Measurements from ENCODE around the gene MRPL38. TPM values are rescaled to one million over a fixed set of nuclear protein-coding genes. Genes with fewer than 3 reads are reported as not detected.

The MRPL38 gene
- total RNA-seq, 2 experiments from 2014 or later = 112 to 198 TPM

- POLR2A ChIA-PET = interaction anchor here (1.1 kb wide), 1 partner anchor 51 kb away, joined by 3 read pairs; no protein-coding TSS in a partner anchor
- no TSS peak for BruUV-seq (replicated peaks)
- H4K20me1 ChIP-seq (ENCODE audit: insufficient read depth, low read length) = no peaks in the 10 kb centered on the region
- TF ChIP-seq CTCF (conservative IDR thresholded peaks at IDR 0.05; ENCODE audit: low read length) (no peak), EZH2phosphoT487 (IDR thresholded peaks at IDR 0.05; ENCODE audit: borderline replicate concordance, low read depth, low read length) (no peak)
- H3K4me3 ChIP-seq (ENCODE audit: low read depth, low read length, poor library complexity, severe bottlenecking) = no peak overlapping the region
- H3K4me2 ChIP-seq (ENCODE audit: low read length) = no peak overlapping the region
- H3K4me1 ChIP-seq (ENCODE audit: insufficient read depth, low read length, poor library complexity, severe bottlenecking) = peaks cover 35% of the 10 kb centered on the region
- no peak overlapping the region for H3K27ac ChIP-seq (ENCODE audit: low read depth, low read length, poor library complexity, severe bottlenecking)
- H3K9me2 ChIP-seq (ENCODE audit: insufficient read depth, low read length) = no peaks in the 10 kb centered on the region
- CTCF ChIA-PET (ENCODE audit: unreplicated experiment) = no interaction called here
- H3K36me3 ChIP-seq (ENCODE audit: insufficient read depth, low read length) = peaks cover 62% of the 10 kb centered on the region
- intact Hi-C loops (cut with micrococcal nuclease; ENCODE audit: unreplicated experiment) = no loop called here
- no peaks in the 10 kb centered on the region for H3K9me3 ChIP-seq (ENCODE audit: low read length)
- DNase-seq (ENCODE audit: low spot score) = no peak
- H2AFZ ChIP-seq (ENCODE audit: low read length) = no peak overlapping the region
- peaks cover 31% of the 10 kb centered on the region for H3K79me2 ChIP-seq (ENCODE audit: insufficient read depth, low read depth, low read length)
Observed at GRCh38 chr17:75899353-75899752, 5.3 kb downstream of the MRPL38 start.

GRCh38 chr17:75898791-75899190 is 5.9 kb downstream of the MRPL38 start:
- Histone ChIP-seq H3K4me1 (ENCODE audit: insufficient read depth, low read length, poor library complexity, severe bottlenecking) (peaks cover 33% of the 10 kb centered on the region), H3K4me2 (ENCODE audit: low read length) (no peak overlapping the region), H3K9me3 (ENCODE audit: low read length) (no peaks in the 10 kb centered on the region), H2AFZ (ENCODE audit: low read length) (no peak overlapping the region), H3K79me2 (ENCODE audit: insufficient read depth, low read depth, low read length) (peaks cover 29% of the 10 kb centered on the region), H3K4me3 (ENCODE audit: low read depth, low read length, poor library complexity, severe bottlenecking) (no peak overlapping the region), H3K27ac (ENCODE audit: low read depth, low read length, poor library complexity, severe bottlenecking) (no peak overlapping the region), H3K36me3 (ENCODE audit: insufficient read depth, low read length) (peaks cover 62% of the 10 kb centered on the region), H4K20me1 (ENCODE audit: insufficient read depth, low read length) (no peaks in the 10 kb centered on the region), H3K9me2 (ENCODE audit: insufficient read depth, low read length) (no peaks in the 10 kb centered on the region)
- no peak for DNase-seq (ENCODE audit: low spot score)
- TF ChIP-seq EZH2phosphoT487 (IDR thresholded peaks at IDR 0.05; ENCODE audit: borderline replicate concordance, low read depth, low read length) = no peak
- no peak for TF ChIP-seq CTCF (conservative IDR thresholded peaks at IDR 0.05; ENCODE audit: low read length)
- BruUV-seq (replicated peaks) = TSS peak; percentile 35
- intact Hi-C loops (cut with micrococcal nuclease; ENCODE audit: unreplicated experiment) = no loop called here
- ChIA-PET CTCF (ENCODE audit: unreplicated experiment) (no interaction called here), POLR2A (interaction anchor here (1.1 to 1.3 kb wide), 2 partner anchors 10 to 52 kb away, joined by 3 read pairs; no protein-coding TSS in a partner anchor)

- Histone ChIP-seq H3K4me1 (ENCODE audit: insufficient read depth, low read length, poor library complexity, severe bottlenecking) (peaks cover 25% of the 10 kb centered on the region), H4K20me1 (ENCODE audit: insufficient read depth, low read length) (no peaks in the 10 kb centered on the region), H3K79me2 (ENCODE audit: insufficient read depth, low read depth, low read length) (peaks cover 22% of the 10 kb centered on the region), H3K27ac (ENCODE audit: low read depth, low read length, poor library complexity, severe bottlenecking) (no peak overlapping the region), H3K9me2 (ENCODE audit: insufficient read depth, low read length) (no peaks in the 10 kb centered on the region), H3K4me2 (ENCODE audit: low read length) (no peak overlapping the region), H2AFZ (ENCODE audit: low read length) (no peak overlapping the region), H3K4me3 (ENCODE audit: low read depth, low read length, poor library complexity, severe bottlenecking) (no peak overlapping the region), H3K9me3 (ENCODE audit: low read length) (no peaks in the 10 kb centered on the region), H3K36me3 (ENCODE audit: insufficient read depth, low read length) (peaks cover 59% of the 10 kb centered on the region)
- TF ChIP-seq CTCF (conservative IDR thresholded peaks at IDR 0.05; ENCODE audit: low read length) (no peak), EZH2phosphoT487 (IDR thresholded peaks at IDR 0.05; ENCODE audit: borderline replicate concordance, low read depth, low read length) (no peak)
- DNase-seq (ENCODE audit: low spot score) = no peak
- CTCF ChIA-PET (ENCODE audit: unreplicated experiment) = no interaction called here
- no TSS peak for BruUV-seq (replicated peaks)
- POLR2A ChIA-PET = interaction anchor here (0.5 to 1.3 kb wide), 5 partner anchors 11 to 363 kb away, joined by 3 to 4 read pairs (median 3); no protein-coding TSS in a partner anchor
- intact Hi-C loops (cut with micrococcal nuclease; ENCODE audit: unreplicated experiment) = no loop called here
Observed at GRCh38 chr17:75898065-75898464, 6.6 kb downstream of the MRPL38 start.
